ENCODE data around the gene TMEM164.

DNA sequence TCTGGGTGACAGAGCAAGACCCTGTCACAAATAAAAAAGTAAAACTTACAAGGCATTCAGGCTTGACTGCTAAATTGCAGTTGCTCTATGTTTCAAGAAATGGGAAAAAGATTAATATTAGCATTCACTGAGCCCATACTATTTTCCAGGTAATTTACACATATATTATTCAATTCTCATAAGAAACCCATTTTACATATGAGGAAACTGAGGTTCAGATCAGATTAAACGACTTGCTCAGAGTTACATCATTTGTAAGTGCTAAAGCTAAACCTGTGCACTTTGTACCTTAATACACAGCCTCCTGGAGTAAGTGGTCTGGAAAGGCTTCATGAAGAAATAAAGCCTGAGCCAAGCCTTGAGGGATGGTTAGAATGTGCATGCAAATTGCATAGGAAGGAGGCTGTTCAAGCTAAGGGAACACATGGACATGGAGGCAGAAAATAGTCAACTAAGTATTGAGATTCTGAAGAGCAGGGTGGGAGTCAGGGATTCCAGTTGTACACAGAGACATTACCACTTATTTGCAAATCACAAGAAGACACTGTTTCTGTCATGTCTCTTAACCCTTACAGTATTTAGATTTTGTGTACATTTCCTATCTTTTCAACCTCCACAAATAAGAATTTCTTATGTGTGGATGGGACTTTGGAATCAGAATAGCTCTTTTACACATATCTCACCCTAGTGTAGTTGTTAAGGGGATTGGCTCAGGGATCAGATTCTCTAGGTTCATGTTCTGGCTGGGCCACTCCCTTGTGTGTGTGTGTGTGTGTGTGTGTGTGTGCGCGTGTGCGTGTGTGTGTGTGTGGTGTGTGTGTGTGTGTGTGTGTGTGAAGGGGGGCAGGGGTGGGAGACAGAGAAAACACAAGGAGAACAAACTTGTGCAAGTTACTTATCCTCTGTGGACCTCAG is 113.4 kb downstream of the TMEM164 start:
- no peak for TF ChIP-seq RAD21 (IDR thresholded peaks at IDR 0.05; ENCODE audit: insufficient read depth, low read depth, low read length)
- TF ChIP-seq KAT2A (conservative IDR thresholded peaks at IDR 0.05; ENCODE audit: control insufficient read depth, low read depth, low read length): no peak
- no peak for TF ChIP-seq POLR2A (IDR thresholded peaks at IDR 0.05; ENCODE audit: low read depth, low read length)
- no peak for TF ChIP-seq BHLHE40 (IDR thresholded peaks at IDR 0.05; ENCODE audit: borderline replicate concordance in 1 of 2, low read depth in 2 of 2, low read length in 1 of 2)
- TF ChIP-seq, protein P1, sequence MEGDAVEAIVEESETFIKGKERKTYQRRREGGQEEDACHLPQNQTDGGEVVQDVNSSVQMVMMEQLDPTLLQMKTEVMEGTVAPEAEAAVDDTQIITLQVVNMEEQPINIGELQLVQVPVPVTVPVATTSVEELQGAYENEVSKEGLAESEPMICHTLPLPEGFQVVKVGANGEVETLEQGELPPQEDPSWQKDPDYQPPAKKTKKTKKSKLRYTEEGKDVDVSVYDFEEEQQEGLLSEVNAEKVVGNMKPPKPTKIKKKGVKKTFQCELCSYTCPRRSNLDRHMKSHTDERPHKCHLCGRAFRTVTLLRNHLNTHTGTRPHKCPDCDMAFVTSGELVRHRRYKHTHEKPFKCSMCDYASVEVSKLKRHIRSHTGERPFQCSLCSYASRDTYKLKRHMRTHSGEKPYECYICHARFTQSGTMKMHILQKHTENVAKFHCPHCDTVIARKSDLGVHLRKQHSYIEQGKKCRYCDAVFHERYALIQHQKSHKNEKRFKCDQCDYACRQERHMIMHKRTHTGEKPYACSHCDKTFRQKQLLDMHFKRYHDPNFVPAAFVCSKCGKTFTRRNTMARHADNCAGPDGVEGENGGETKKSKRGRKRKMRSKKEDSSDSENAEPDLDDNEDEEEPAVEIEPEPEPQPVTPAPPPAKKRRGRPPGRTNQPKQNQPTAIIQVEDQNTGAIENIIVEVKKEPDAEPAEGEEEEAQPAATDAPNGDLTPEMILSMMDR (IDR thresholded peaks at IDR 0.05 in 2 of 3, conservative IDR thresholded peaks at IDR 0.05 in 1 of 3; ENCODE audit: control insufficient read depth in 2 of 3, extremely low read depth in 1 of 3, insufficient read depth in 1 of 3, low read depth in 3 of 3, low read length in 3 of 3): no peak

Data from GM12878 (cell line).